B cell (primary cell): ENCODE data around the gene BICDL1.

Source experiments
- EZH2 ChIP-seq: IDR thresholded peaks from 2 replicates; pipeline ENCODE4 v1.6.1; 2012; ENCODE audit warnings: borderline replicate concordance, low read depth, mild to moderate bottlenecking, moderate library complexity, low read length; ENCODE audit not compliant: insufficient read depth, poor library complexity, severe bottlenecking
- TF ChIP-seq, protein P1 (sequence below): fragments of 200-600 bp; IDR thresholded peaks from one replicate; pipeline ENCODE4 v1.8.0; 2022; ENCODE audit warnings: antibody characterized with exemption, mild to moderate bottlenecking

DNA sequence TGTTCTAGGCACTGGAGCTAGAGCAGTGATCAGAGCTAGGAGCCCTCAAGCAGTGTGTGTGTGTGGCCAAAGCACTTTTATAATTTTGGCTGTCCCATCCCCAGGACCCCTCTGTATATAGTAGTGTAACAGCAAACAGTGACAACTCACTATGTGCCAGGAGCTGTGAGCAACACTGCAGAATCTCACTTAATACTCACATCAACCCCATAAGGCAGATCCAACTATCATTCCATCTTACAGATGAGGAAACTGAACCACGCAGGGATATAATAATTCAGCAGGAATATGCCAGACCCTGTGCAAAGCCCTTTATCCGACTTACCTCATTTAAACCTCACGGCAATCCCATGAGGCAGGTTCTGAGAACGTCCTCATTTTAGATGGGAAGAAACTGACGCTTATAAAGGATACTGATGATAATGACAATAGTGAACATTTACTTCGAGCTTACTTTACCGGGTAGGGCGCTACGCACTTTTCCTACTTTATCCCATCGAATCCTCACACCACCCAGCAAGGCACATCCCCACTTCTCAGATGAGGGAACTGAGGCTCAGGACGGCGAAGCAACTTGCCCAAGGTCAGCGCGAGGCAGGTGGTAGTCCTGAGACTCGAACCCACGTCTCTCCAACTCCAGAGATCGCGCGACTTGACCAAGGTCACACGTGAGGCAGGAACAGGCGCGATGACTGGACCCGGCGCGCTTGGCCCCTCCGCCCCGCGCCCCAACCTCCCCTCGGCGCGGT is 126.8 kb downstream of the BICDL1 start:
- no peak for TF ChIP-seq EZH2
- TF ChIP-seq, protein P1, sequence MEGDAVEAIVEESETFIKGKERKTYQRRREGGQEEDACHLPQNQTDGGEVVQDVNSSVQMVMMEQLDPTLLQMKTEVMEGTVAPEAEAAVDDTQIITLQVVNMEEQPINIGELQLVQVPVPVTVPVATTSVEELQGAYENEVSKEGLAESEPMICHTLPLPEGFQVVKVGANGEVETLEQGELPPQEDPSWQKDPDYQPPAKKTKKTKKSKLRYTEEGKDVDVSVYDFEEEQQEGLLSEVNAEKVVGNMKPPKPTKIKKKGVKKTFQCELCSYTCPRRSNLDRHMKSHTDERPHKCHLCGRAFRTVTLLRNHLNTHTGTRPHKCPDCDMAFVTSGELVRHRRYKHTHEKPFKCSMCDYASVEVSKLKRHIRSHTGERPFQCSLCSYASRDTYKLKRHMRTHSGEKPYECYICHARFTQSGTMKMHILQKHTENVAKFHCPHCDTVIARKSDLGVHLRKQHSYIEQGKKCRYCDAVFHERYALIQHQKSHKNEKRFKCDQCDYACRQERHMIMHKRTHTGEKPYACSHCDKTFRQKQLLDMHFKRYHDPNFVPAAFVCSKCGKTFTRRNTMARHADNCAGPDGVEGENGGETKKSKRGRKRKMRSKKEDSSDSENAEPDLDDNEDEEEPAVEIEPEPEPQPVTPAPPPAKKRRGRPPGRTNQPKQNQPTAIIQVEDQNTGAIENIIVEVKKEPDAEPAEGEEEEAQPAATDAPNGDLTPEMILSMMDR = no peak
